Vagina (tissue), 2 donors: ENCODE data around the gene PPP1R2.
"Not testable (repeated sequence)": the region's sequence is repeated elsewhere in the genome, so short reads cannot be mapped to it uniquely, and the experiment has no call there.

ENCODE experiments used
- CTCF ChIP-seq, 3 experiments: fragments of 450-650 bp in 2 of 3; fragments of 200-600 bp in 1 of 3; sonication (generic) in 1 of 3; IDR thresholded peaks; one replicate each; pipeline ENCODE4 v1.5.1; 2017 to 2019; ENCODE audit warnings: antibody characterized with exemption in 3 of 3, mild to moderate bottlenecking in 2 of 3, moderate library complexity in 2 of 3
- POLR2A ChIP-seq, 2 donors: fragments of 450-650 bp; IDR thresholded peaks; one replicate each; pipeline ENCODE4 v1.6.1; 2017; ENCODE audit warnings: antibody characterized with exemption in 2 of 2, mild to moderate bottlenecking in 2 of 2, moderate library complexity in 2 of 2
- POLR2AphosphoS5 ChIP-seq, 2 donors: sonication (generic); formaldehyde crosslinking; IDR thresholded peaks; one replicate each; pipeline ENCODE4 v1.9.0; 2017; ENCODE audit warnings: antibody characterized with exemption in 2 of 2, mild to moderate bottlenecking in 2 of 2, low read depth in 1 of 2; ENCODE audit not compliant: insufficient read depth in 1 of 2

- TF ChIP-seq CTCF (IDR thresholded peaks at IDR 0.05); POLR2A (IDR thresholded peaks at IDR 0.05); POLR2AphosphoS5 (IDR thresholded peaks at IDR 0.05; ENCODE audit: insufficient read depth in 1 of 2, low read depth in 1 of 2): not testable (repeated sequence)
Observed at GRCh38 chr3:195475116-195475515, 68.0 kb downstream of the PPP1R2 start.
